Neural progenitor cell (in vitro differentiated cells): ENCODE measurements around the gene NLGN4X. TPM values are rescaled to one million over a fixed set of nuclear protein-coding genes. Genes with fewer than 3 reads are reported as not detected.
A peak's percentile ranks its signal among the peaks of the same experiment; 100 is the strongest.

Experiments used
- DNase-seq: peaks from one replicate; pipeline ENCODE4 v3.0.0-alpha.2; 2016; ENCODE audit warnings: low spot score
- H2AFZ ChIP-seq: fragments of 200-600 bp; sonication (generic); replicated peaks from 2 replicates; pipeline ENCODE4 v1.6.1; 2016; ENCODE audit warnings: antibody characterized with exemption
- H3F3A ChIP-seq: fragments of 200-600 bp; sonication (generic); 2 replicates; pipeline ENCODE4 v1.6.1; 2016; ENCODE audit warnings: antibody characterized with exemption, low read depth
- H3K27ac ChIP-seq: fragments of 200-600 bp; sonication (generic); 2 replicates; pipeline ENCODE4 v1.5.1; 2016; ENCODE audit warnings: mild to moderate bottlenecking
- H3K27me3 ChIP-seq: fragments of 200-600 bp; sonication (generic); 2 replicates; pipeline ENCODE4 v1.6.1; 2016; ENCODE audit warnings: mild to moderate bottlenecking, moderate library complexity
- H3K36me3 ChIP-seq: fragments of 200-600 bp; sonication (generic); 2 replicates; pipeline ENCODE4 v1.5.1; 2016
- H3K4me1 ChIP-seq: fragments of 200-600 bp; sonication (generic); 2 replicates; pipeline ENCODE4 v1.6.1; 2016; ENCODE audit warnings: mixed run types
- H3K4me2 ChIP-seq: fragments of 200-600 bp; sonication (generic); 2 replicates; pipeline ENCODE4 v1.6.1; 2016
- H3K4me3 ChIP-seq: fragments of 200-600 bp; sonication (generic); 2 replicates; pipeline ENCODE4 v1.5.1; 2016
- H3K79me2 ChIP-seq: fragments of 200-600 bp; sonication (generic); 2 replicates; pipeline ENCODE4 v1.6.1; 2016; ENCODE audit warnings: low read depth
- H3K9ac ChIP-seq: fragments of 200-600 bp; sonication (generic); 2 replicates; pipeline ENCODE4 v1.6.1; 2016
- H3K9me3 ChIP-seq: fragments of 200-600 bp; sonication (generic); 2 replicates; pipeline ENCODE4 v1.5.1; 2016; ENCODE audit warnings: low read depth
- H4K20me1 ChIP-seq: fragments of 200-600 bp; sonication (generic); 2 replicates; pipeline ENCODE4 v1.6.1; 2016; ENCODE audit warnings: low read depth
- H3K27ac Mint-ChIP-seq: 3 replicates; pipeline ENCODE4 v1.8.0; 2021; ENCODE audit warnings: mixed read lengths
- H3K27me3 Mint-ChIP-seq: 2 replicates; pipeline ENCODE4 v1.8.0; 2022; ENCODE audit warnings: low read depth, mild to moderate bottlenecking, inconsistent platforms, moderate library complexity, mixed read lengths; ENCODE audit not compliant: insufficient read depth
- H3K36me3 Mint-ChIP-seq: 3 replicates; pipeline ENCODE4 v1.8.0; 2021; ENCODE audit warnings: mixed read lengths
- H3K4me1 Mint-ChIP-seq: 3 replicates; pipeline ENCODE4 v1.8.0; 2021; ENCODE audit warnings: mixed read lengths
- H3K4me3 Mint-ChIP-seq: 3 replicates; pipeline ENCODE4 v1.8.0; 2021; ENCODE audit warnings: mild to moderate bottlenecking, moderate library complexity, mixed read lengths
- H3K9me3 Mint-ChIP-seq: 3 replicates; pipeline ENCODE4 v1.8.0; 2020; ENCODE audit warnings: mixed read lengths
- EZH2 ChIP-seq: fragments of 200-600 bp; sonication (generic); IDR thresholded peaks from 2 replicates; pipeline ENCODE4 v1.6.1; 2017; ENCODE audit warnings: antibody characterized with exemption, mild to moderate bottlenecking, moderate library complexity
- EZH2phosphoT487 ChIP-seq: fragments of 200-600 bp; sonication (generic); IDR thresholded peaks from 2 replicates; pipeline ENCODE4 v1.6.1; 2017; ENCODE audit warnings: antibody characterized with exemption
- total RNA-seq: library from RNA; depleted of rRNA; stranded (reverse); fragments of >200 nt; gene quantifications from 2 replicates; pipeline ENCODE4 v1.2.3, GENCODE V29; 2015; ENCODE audit warnings: low replicate concordance
- TF ChIP-seq, protein P1 (sequence below): fragments of 200-600 bp; sonication (generic); IDR thresholded peaks from 2 replicates; pipeline ENCODE4 v1.5.1; 2017; ENCODE audit warnings: antibody characterized with exemption, mild to moderate bottlenecking

Gene NLGN4X
- total RNA-seq, 1 donor from 2014 or later: 10.1 TPM

DNA sequence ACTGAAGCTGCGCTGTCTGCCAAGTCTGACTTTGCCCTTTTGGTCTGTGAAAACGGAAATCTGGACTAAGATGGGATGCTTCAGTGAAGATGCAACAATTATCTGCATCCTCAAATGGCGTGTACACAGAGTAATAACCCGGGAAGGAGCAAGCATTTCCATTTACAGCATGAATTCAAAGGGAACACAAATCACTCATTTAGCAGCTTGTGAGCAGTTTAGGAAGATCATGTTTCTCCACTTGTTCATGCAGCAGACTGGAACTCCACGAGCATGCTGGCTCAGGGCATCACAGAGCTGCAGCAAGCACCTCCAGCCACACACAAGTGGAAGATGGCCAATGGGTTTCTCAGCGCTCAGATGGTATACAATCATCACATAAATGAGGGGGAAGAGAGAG, 175.5 kb downstream of the NLGN4X start:
- TF ChIP-seq EZH2 (no peak), EZH2phosphoT487 (no peak)
- TF ChIP-seq, protein P1, sequence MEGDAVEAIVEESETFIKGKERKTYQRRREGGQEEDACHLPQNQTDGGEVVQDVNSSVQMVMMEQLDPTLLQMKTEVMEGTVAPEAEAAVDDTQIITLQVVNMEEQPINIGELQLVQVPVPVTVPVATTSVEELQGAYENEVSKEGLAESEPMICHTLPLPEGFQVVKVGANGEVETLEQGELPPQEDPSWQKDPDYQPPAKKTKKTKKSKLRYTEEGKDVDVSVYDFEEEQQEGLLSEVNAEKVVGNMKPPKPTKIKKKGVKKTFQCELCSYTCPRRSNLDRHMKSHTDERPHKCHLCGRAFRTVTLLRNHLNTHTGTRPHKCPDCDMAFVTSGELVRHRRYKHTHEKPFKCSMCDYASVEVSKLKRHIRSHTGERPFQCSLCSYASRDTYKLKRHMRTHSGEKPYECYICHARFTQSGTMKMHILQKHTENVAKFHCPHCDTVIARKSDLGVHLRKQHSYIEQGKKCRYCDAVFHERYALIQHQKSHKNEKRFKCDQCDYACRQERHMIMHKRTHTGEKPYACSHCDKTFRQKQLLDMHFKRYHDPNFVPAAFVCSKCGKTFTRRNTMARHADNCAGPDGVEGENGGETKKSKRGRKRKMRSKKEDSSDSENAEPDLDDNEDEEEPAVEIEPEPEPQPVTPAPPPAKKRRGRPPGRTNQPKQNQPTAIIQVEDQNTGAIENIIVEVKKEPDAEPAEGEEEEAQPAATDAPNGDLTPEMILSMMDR: no peak
- Histone ChIP-seq H3K4me2 (no peak overlapping the region), H4K20me1 (no peaks in the 10 kb centered on the region), H3K27me3 (no peaks in the 10 kb centered on the region), H3K9ac (no peak overlapping the region), H2AFZ (no peak overlapping the region), H3K79me2 (no peaks in the 10 kb centered on the region), H3K36me3 (no peaks in the 10 kb centered on the region), H3K4me3 (no peak overlapping the region), H3F3A (no peaks in the 10 kb centered on the region), H3K9me3 (no peaks in the 10 kb centered on the region), H3K27ac (no peak overlapping the region), H3K4me1 (no peaks in the 10 kb centered on the region)
- DNase-seq: no peak
- H3K9me3 Mint-ChIP-seq: peaks cover 2% of the 10 kb centered on the region
- no peaks in the 10 kb centered on the region for H3K4me1 Mint-ChIP-seq
- no peaks in the 10 kb centered on the region for H3K27me3 Mint-ChIP-seq
- no peak overlapping the region for H3K4me3 Mint-ChIP-seq
- H3K27ac Mint-ChIP-seq: peak overlapping the region; percentile 6
- H3K36me3 Mint-ChIP-seq: peaks cover 6% of the 10 kb centered on the region

DNA sequence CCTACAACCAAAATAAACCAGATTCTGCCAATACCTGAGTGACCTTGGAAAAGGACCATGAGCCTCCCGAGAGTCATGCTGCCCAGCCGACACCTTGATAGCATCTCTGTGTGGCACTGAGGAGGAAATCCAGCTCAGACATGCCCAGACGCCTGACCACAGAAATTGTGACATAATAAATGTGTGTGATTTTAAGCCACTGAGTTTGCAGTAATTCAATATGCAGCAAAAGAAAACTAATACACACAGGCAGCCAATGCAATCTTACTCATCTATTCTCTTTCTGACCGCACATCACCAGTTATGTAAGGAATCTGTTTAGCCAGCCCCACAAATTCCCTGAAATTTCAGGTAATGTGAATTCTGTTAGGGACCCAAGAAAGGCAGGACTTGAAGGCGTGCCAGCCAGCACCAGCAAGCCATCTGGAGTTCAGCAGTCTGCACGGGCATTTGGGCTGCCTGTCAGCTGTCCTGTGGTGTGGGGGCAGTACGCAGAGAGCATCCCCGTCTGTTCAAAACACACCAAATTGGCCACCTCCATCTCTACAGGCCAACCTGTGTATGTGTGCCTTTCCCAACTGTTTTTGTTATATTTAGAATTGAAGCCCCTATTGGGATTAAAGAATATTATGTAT, 176.4 kb downstream of the NLGN4X start:
- no peak overlapping the region for H3K4me3 Mint-ChIP-seq
- Histone ChIP-seq H3K9me3 (no peaks in the 10 kb centered on the region), H3K27ac (no peak overlapping the region), H3K36me3 (no peaks in the 10 kb centered on the region), H3K4me2 (no peak overlapping the region), H3K79me2 (no peaks in the 10 kb centered on the region), H3K9ac (no peak overlapping the region), H3K27me3 (no peaks in the 10 kb centered on the region), H3K4me1 (no peaks in the 10 kb centered on the region), H3K4me3 (no peak overlapping the region), H4K20me1 (no peaks in the 10 kb centered on the region), H2AFZ (no peak overlapping the region), H3F3A (no peaks in the 10 kb centered on the region)
- no peak for DNase-seq
- TF ChIP-seq, protein P1: no peak
- TF ChIP-seq EZH2phosphoT487: no peak
- no peaks in the 10 kb centered on the region for H3K27me3 Mint-ChIP-seq
- no peak overlapping the region for H3K27ac Mint-ChIP-seq
- peaks cover 3% of the 10 kb centered on the region for H3K9me3 Mint-ChIP-seq
- H3K4me1 Mint-ChIP-seq: no peaks in the 10 kb centered on the region
- peaks cover 5% of the 10 kb centered on the region for H3K36me3 Mint-ChIP-seq

DNA sequence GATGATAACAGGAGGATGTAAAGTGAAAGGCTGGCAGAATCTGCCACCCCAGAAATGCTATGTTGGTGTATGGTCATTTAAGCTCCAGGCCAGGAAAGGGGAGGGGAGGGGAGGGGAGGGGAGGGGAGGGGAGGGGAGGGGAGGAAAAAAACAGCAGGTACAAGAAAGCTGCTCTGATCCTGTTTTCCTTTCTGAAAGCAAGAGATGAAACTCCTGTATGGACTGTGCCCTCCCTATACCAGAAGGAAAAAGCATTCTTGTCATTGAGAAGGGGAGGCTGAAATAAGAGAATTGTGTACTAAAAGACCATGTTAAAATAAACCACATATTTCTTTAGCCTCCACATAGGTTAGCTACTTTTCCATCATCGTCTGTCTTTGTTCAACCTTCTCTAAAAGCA, 179.5 kb downstream of the NLGN4X start:
- no peaks in the 10 kb centered on the region for H4K20me1 ChIP-seq
- Mint-ChIP-seq H3K9me3 (peaks cover 4% of the 10 kb centered on the region), H3K27ac (no peak overlapping the region), H3K27me3 (no peaks in the 10 kb centered on the region), H3K4me1 (no peaks in the 10 kb centered on the region), H3K4me3 (no peak overlapping the region), H3K36me3 (peaks cover 4% of the 10 kb centered on the region)
- H3K9ac ChIP-seq: no peak overlapping the region
- DNase-seq: no peak
- H3F3A ChIP-seq: no peaks in the 10 kb centered on the region
- TF ChIP-seq, protein P1: no peak
- TF ChIP-seq EZH2phosphoT487: no peak
- no peak for TF ChIP-seq EZH2
- H3K9me3 ChIP-seq: no peaks in the 10 kb centered on the region
- no peak overlapping the region for H2AFZ ChIP-seq
- H3K27me3 ChIP-seq: no peaks in the 10 kb centered on the region
- no peak overlapping the region for H3K4me2 ChIP-seq
- H3K4me3 ChIP-seq: no peak overlapping the region
- H3K4me1 ChIP-seq: no peaks in the 10 kb centered on the region
- no peaks in the 10 kb centered on the region for H3K36me3 ChIP-seq
- no peak overlapping the region for H3K27ac ChIP-seq
- H3K79me2 ChIP-seq: no peaks in the 10 kb centered on the region
